GM21576 (cell line): ENCODE results near the gene GPR87.

Experiments used
- ATAC-seq: cut with Tn5 transposase; IDR thresholded peaks from one replicate; pipeline ENCODE4 v1.9.1; 2021; ENCODE audit warnings: mild to moderate bottlenecking, moderate library complexity; ENCODE audit not compliant: unreplicated experiment

Gene GPR87

DNA sequence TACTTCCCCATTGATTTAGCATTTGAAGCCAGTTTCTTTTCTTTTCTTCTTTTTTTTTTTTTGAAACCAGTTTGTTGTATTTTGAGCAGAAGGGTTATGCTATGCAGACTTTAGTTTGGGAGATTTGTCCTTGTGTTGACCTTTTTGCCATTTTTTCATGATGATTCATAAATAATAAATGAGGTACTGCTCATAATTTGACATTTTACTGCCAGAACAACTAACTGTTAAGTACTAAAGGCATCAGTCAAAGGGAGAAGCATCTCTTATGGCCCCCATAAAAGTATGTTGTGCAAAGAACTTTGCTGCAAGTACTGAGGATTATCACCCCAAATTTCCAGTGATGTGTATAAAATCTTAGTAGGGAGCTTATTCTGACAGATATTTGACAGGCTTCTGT lies 1.7 kb upstream of the GPR87 start:
- ATAC-seq: no peak

DNA sequence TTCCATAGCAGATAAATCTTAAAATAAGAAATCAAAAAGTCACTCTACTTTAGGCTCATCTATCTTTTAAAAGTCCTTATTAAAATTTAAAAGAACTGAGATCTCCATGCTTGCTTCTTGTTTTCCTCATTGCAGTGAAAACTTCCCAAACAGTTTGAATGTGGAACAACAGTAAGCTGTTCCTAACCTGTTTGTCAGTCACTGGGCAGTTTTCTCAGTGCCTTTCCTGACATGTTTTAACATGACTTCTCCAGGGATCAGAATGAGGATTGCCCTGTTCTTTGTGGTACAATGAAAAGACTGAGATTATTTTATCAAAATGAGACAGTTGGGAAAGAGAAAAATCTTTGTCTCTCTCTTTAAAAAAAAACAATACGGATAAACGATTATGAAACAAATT lies 774 bp downstream of the GPR87 start:
- ATAC-seq: no peak

DNA sequence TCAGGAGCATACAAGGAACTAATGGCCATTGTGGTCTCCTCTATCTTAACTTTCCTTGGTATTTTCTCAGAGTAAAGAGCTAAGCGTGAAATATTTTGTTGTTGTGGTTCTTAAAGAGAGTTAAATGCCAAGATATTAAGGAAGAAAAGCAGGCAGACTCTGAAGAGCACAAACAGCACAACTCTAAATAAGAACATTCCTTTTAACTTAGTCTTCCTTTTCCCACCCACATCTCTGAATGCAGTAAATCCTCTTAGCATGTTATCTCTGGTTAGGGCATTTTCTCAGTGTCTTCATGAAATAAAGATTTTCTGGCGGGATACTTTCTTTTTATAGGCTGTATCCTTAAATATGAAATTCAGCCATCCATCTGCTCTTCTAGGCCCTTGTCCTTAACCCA lies 1.5 kb downstream of the GPR87 start:
- no peak for ATAC-seq

DNA sequence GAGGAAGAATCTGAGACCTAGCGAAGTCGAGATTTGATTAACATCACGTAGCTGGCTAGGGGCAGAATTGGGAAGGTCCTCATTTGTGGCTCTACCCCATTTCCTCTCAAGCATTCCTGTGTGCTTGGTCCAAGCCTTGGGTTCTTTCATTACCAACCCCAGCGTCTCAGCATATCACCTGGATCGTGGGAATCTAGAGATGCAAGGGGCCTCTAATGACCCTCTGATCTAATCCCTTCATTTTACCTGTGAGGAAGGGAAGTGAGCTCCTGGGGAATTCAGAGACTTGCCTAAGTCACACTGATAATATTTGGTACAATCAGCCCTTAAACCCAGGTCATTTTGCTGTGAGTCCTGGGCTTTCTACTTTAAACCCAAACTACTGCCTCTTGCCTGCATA lies 2.0 kb downstream of the GPR87 start:
- ATAC-seq: no peak

DNA sequence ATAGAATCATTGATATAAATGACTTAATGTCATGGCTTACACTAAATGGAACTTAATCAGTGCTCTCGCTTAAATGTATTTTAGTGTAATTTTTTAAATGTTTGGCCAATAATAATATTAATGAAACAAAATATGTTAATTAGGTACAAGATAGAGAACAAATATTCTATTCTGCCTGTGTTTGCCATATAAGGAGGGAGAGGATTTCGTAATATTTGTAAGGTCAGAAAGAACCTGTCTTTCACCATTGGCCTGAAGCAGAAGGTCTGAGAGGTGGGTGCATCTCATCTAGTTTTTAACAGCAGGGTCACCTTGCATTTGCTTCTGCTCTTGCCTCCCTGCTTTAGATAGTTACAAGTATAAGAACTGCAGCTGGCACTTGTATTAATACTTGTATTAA lies 2.5 kb downstream of the GPR87 start:
- ATAC-seq: no peak

DNA sequence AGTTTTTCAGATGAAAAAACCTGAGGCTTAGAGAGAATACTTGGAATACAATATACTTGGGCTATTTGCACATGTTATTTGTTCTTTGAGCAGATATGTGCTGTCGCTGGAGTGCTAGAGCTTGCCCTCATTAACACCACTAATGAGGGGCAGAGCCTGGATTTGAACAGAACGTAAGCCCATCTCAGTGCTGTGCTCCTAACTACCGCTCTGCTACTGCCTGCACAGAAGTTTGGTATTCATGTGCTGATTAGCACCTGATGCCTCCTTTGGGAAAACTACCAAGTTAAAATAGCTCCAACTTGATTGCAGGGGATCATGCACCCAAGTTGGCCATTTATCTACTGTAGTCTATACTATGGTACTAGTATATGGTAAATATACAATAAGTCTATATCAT lies 3.6 kb downstream of the GPR87 start:
- no peak for ATAC-seq

DNA sequence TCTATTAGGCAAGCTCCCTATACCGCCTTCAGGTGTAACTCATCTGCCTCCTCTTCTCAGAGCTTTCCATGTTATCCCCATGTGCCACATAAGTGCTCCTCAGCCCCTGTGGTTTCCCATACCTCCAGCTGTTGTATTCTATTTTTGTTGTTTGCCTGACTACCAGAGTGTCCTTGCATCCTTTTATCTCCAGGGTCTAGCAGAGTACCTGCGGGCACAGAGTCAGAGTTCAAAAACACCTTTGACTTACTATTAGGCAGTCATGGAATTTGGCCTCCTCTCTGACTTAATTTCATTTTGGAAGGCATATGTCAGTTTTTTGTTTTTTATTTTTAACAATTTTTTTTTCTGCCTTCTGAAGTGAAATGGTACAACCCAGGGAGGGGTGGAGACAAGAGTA lies 7.1 kb downstream of the GPR87 start:
- ATAC-seq: no peak

DNA sequence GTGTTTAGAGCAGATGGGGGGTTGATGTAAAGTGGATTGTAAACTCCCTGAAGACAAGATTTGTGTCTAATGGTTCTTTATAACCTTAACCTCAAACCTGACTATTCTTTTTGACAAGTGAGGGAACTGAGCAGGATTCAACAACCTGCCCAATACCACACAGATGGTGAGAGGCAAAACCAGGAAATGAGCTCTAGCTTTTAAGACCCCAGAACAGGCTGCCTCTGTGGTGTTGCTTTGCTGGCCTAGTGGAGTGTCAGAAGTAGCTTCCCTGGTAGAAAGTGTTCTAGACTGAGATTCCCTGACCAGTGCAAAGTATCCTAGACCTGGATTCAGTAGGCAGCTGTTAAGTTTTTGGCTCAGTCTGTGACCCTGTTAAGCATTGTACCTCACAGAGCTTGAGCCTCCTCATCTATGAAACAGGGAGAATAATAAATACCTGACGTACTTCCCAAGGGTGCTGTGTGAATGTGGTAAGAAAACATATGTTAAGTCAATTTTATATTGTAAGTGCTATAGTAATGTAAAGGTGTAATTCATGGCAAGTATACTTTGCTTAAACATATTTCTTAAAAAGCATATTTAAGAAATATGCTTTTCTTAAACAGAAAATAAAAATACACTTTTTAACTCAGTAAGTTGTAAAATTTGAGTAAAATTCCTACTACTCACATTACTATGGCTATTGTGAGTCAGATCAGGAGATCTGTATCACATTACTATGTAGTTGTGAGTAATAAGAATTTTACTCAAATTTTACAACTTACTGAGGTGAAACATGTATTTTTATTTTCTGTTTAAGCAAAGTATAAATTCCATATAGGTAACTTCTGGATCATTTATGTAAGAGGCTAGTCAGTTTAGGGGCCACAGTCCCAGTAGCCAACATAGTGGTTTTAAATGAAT lies 8.8 kb downstream of the GPR87 start:
- no peak for ATAC-seq

DNA sequence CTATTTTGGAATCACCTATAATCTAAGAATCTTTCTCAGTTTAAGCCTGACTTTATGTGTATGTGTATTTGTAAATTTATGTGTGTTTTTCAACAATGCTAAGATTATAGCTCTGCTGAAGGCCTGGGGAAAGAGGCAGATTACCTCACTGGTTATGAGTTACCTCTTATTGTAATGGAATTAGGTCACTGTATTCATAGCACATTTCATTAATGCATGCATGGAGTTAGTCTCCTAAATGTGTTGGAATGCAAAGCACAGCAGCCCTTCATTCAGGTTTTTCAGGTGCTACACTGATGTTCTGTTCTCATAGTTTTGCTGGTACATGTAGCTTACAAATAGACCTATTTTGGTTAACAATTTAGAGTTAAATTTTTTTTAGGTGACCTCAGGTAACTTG lies 9.5 kb downstream of the GPR87 start:
- ATAC-seq: no peak

DNA sequence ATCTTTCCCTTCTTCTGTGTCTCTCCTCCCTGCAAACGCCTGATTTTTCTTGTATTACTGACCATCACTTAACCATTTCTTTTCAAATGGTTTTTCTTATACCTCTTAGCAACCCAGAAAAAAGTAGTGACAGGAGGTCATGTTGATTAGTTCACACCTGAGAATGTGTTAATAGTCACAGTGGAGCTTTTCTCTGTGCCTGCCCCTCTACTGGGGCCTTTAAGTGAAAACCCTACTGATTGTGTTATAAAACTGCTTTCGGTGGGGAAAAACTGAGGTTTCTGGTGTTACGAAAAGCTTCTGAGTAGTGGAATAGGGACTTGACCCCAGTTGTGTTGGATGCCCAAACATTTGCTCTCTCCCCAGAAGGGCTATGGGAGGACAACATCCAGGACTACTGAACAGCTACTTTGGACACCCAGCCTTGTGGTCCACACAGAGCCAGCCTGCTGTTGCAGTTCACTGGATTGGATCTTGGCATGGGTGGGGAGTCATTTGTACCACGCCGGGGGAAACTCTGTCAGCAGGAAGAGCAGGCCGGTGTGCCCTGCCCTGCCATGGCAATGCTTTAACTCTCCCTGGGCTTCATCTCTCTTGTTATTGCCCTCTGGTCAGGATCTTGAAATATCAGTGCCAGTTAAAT lies 10.3 kb downstream of the GPR87 start:
- no peak for ATAC-seq

DNA sequence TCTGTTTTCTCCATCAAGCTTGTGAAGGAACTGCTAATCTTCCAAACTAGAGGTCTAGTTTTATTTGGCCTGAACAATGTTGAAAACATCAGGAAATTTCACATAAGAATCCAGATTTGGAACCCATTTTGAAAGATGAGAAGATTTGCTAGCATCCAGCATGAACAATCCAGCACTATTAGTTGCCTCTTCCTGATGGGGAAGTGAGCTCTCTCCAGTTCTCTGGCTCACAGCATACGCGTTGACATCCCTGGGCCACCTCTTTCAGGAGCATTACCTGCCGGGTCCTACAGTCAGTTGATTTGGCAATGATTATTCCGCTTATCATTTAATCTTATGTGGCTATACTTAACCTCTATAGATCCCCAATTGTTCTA lies 10.9 kb downstream of the GPR87 start:
- no peak for ATAC-seq

DNA sequence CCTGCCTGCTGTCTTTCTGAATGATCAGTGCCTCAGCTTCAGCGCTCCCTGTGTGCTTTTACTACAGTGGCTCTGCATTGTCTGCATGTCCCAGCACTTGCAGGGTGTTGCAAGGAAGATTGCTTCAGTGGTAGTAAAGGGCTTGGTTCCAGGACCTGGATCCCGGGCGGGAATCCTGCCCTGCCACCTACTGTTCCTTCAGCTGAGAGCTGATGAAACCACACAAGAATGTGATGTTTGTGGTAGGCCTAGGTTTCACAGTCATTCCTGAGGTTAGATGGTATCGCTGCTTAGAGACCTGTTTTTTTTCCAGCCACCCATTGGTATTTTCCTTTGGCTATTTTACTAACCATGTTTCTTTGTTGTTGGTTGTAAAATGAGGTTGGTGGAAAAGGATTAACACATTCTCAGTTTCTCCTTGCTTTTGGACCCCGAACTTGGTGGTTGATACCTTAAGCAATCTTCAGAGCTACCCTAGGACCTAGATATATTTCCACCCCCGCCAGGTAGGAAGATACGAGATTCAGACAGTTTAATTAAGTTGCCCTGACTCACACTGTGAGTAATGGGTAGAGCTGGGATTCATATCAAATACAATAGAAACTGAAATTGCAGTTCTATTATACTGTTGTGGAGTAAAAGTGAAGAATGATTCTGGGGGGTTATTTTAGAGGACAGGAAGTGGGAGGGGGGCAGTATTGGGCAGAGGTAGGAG lies 11.4 kb downstream of the GPR87 start:
- ATAC-seq: no peak

DNA sequence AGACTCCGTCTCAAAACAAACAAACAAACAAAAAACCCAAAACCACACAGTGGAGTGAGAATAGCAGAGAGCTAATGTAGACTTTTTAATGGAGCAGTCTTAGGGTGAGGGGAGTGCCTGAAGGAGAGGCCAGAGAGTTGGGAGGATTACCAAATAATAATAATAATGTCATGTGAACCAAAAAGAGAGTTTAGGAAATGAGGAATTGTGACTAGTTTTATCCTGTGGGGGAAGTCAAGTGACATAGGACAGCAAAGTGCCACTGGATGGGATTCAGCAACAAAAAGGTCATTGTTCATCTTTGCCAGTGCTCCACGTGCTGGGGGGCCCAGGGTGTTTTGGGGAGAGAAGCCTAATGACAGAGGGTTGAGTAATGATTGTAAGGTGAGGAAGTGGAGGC lies 12.9 kb downstream of the GPR87 start:
- ATAC-seq: no peak

DNA sequence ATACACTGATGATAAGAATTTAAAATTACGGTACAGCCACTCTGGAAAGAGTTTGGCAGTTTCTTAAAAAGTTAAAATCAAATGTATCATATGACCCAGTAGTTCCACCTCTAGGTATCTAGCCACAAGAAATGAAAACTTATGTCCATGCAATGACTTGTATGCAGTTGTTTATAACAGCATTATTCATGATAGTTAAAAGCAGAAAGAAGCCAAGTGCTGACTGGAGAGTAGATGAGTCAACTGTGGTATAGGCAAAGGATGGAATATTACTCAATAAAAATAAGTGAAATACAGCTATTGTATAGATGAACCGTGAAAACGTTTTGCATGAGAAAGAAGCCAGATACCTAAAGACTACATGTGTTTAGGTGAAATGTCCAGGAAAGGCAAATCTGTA lies 14.8 kb downstream of the GPR87 start:
- no peak for ATAC-seq

DNA sequence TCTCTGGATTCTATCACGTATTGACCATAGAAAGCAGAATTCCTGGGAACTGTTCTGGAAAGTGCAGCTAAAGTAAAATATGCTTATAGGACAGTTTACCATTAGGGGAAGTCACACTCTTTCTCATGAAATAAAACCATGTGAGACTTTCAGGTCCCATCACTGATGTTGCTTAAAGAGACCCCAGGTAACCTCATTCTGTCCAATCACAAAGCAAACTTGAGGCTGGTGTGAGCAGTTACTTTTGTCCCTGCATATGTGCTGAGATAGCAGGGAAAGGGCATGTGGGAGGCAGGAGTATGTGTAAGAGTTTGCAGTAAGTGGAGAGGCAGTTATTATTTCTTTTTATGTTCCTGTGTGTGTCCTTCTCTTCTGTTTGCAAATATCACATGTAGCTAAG lies 16.1 kb downstream of the GPR87 start:
- ATAC-seq: no peak

DNA sequence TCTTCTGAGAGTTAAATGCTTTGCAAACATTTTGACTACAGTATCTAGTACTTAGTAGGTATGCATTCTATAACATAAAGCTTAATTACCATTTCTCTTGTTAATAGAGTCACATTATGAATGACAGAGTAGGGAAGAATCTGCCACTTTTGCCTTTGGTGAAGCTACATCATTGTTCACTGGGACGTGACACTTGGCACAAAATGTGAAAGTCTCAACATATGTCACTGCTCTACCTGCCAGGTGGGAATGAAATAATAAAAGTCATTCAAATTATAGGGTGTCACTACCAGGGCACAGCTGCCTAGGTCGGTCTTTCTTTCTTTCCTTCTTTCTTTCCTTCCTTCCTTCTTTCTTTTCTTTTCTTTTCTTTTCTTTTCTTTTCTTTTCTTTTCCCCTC lies 17.6 kb downstream of the GPR87 start:
- ATAC-seq: no peak

DNA sequence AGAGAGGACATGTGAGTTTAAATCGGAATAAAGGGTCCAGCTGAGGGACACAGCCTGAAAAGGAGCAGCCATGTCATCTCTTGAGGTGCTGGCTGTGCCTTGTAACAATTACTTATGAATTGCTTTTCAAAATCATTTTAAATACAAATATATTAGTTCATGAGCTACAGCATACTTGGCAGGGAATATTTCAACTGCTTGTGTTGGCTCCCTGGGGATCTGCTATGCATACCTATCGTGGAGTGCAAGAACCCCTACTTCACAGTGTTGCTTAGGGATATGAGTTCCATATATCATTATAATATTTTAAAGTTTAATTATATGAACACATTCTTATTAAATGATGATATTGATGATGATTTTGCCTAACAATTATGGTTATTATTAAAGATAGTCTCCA lies 19.2 kb downstream of the GPR87 start:
- ATAC-seq: no peak

DNA sequence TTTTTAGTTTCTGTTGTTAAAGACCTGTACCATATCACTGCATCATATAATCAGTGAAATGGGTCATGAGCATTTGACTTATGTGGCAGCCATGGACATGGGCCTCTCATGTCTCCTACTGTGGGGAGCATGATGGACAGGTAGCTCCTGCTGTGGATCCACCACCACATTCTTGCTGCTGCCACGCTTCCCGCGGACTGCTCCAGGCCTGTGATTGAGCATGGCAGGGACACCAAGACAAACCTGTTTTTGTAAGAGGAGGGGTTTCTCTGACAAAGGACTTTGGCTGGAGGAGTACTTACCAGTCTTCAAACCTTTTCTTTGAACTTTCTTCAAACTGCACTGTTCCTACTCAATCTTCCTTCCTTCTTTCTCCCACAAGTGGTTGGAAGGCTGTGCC lies 20.4 kb downstream of the GPR87 start:
- no peak for ATAC-seq

DNA sequence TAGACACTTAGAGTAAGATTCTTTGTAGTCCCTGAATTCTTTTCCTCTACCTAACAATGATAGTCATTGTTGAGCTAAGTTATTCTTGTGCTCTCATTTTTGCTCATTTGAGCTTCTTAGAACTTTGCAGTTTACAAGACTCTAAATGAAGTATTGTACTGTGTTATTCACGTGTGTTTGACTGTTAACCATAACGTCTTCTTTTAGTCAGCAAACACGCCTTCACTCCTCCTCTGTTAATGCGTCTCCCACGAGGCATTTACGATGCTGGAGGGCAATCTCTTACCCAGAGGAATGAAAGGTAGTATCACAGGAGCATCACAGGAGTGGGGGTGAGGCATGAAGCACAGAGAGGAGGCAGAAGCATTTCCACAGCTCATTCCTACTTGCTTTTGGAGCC lies 23.5 kb downstream of the GPR87 start:
- ATAC-seq: no peak

DNA sequence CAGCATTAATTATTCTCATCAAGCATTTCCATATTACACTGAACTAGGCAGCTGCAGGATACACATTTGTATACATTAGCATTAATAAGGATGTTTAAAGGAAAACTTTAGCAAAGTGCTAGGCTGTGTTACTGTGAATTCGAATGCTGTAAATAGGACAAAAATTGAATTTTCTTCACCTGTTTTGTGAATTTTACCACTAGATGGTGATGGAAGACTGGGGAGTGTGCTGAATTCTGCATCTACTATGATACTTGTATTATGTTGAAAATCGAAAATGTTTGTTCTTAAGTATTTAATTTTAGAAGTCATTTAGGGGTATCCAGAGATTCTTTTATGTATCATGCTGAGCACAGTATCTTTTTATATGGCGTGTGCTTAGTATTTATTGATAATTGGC lies 25.9 kb downstream of the GPR87 start:
- no peak for ATAC-seq

DNA sequence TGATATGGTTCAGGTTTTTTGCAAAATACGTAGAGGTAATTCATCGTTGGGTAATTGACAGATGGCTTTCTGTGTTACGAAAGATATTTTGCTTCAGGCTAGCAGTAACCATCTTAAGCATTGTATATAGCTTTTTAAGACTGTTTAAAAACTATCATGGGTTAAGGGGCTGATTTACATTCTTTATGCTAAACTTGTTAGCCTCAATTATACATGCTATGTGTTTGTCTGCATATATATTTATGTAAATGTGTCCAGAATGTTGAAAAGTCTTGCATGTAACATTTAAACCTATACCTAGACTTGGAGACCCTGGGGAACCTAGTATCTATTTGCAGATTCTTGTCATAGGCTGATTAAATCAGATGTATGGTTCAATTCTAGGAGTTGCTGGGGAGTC lies 27.2 kb downstream of the GPR87 start:
- no peak for ATAC-seq

DNA sequence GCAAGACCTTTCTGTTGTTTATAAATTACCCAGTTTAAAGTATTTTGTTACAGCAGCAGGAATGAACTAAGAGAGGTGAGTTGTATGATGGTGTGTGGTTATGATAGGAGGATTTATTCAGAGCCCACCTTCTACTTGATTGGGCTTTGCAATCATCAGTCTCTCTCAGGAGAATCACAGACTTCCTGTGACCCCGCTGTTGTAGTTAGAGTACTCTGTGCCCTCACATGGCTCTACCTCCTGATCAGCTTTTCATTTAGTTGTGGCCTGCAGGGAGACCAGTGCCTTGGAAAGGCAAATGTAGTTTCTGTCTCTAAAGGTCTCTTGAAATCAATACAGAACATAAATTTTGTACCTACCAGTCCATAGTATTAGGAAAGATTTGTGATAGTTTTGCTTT lies 30.7 kb downstream of the GPR87 start:
- no peak for ATAC-seq
